ACC112 (cell line): ENCODE measurements around the gene PFDN6.

Experiments
- H2AFZ ChIP-seq: fragments of 200-600 bp; sonication (generic); one replicate; pipeline ENCODE4 v1.6.0; 2017; ENCODE audit warnings: antibody characterized with exemption, low read length; ENCODE audit not compliant: unreplicated experiment
- H3K27ac ChIP-seq: fragments of 200-600 bp; sonication (generic); 2 replicates; pipeline ENCODE4 v1.5.1; 2014; ENCODE audit warnings: low read depth, mild to moderate bottlenecking, antibody characterized with exemption, low read length, moderate library complexity
- H3K27me3 ChIP-seq: fragments of 200-600 bp; sonication (generic); 2 replicates; pipeline ENCODE4 v1.6.1; 2014; ENCODE audit warnings: mild to moderate bottlenecking, antibody characterized with exemption, low read length, moderate library complexity, mixed read lengths; ENCODE audit not compliant: insufficient read depth
- H3K36me3 ChIP-seq: fragments of 200-600 bp; sonication (generic); 2 replicates; pipeline ENCODE4 v1.6.1; 2016; ENCODE audit warnings: mild to moderate bottlenecking, antibody characterized with exemption, low read length, moderate library complexity, mixed read lengths; ENCODE audit not compliant: insufficient read depth
- H3K4me1 ChIP-seq: fragments of 200-600 bp; sonication (generic); one replicate; pipeline ENCODE4 v1.6.1; 2016; ENCODE audit warnings: low read length, mixed read lengths; ENCODE audit not compliant: insufficient read depth, unreplicated experiment, control insufficient read depth
- H3K4me3 ChIP-seq: fragments of 200-600 bp; sonication (generic); 2 replicates; pipeline ENCODE4 v1.5.1; 2014; ENCODE audit warnings: mild to moderate bottlenecking, low read depth, low read length
- H3K79me2 ChIP-seq: fragments of 200-600 bp; sonication (generic); one replicate; pipeline ENCODE4 v1.6.0; 2016; ENCODE audit warnings: low read length; ENCODE audit not compliant: control insufficient read depth, unreplicated experiment, insufficient read depth

Gene PFDN6

DNA sequence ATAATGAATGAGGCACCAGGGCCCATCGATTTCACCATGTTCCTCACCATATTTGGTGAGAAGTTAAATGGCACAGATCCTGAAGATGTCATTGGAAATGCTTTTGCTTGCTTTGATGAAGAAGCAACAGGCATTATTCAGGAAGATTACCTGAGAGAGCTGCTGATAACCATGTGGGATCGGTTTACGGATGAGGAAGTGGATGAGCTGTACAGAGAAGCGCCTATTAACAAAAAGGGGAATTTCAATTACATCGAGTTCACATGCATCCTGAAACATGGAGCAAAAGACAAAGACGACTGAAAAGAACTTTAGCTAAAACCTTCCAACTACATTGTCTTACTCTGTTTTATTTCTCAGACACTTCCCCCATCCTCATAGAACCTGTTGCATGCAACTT is 49.8 kb downstream of the PFDN6 start:
- Histone ChIP-seq H2AFZ (no peak overlapping the region), H3K27ac (no peak overlapping the region), H3K4me1 (no peaks in the 10 kb centered on the region), H3K4me3 (no peak overlapping the region), H3K36me3 (no peaks in the 10 kb centered on the region), H3K79me2 (no peaks in the 10 kb centered on the region), H3K27me3 (no peaks in the 10 kb centered on the region)
